CD4-positive, alpha-beta T cell (primary cell): ENCODE results near the gene DNAJB6. TPM values are rescaled to one million over a fixed set of nuclear protein-coding genes. Genes with fewer than 3 reads are reported as not detected.

Experiments used
- ATAC-seq: fragments of 200-7000 bp; cut with Tn5 transposase; one replicate; pipeline ENCODE4 v1.10.0; 2022; ENCODE audit warnings: mild to moderate bottlenecking; ENCODE audit not compliant: poor library complexity
- CTCF ChIA-PET: fragments of 350-600 bp; sonication (Branson Sonifier 250); formaldehyde crosslinking; loops from one replicate; lab custom pipeline; 2021; ENCODE audit warnings: antibody characterized with exemption, inconsistent platforms; lab: Charles Lee
- POLR2A ChIA-PET: fragments of 350-600 bp; sonication (Branson Sonifier 250); formaldehyde crosslinking; loops from one replicate; lab custom pipeline; 2021; ENCODE audit warnings: antibody characterized with exemption, inconsistent platforms; lab: Charles Lee
- DNase-seq, 14 experiments: peaks; one replicate each; pipeline ENCODE4 v3.0.0-alpha.2; 2013 to 2020; ENCODE audit warnings: mixed read lengths in 2 of 14
- H3K27ac ChIP-seq, 2 donors: one replicate each; pipeline versions ENCODE4 v1.5.1 to v1.7.0; 2013; ENCODE audit warnings: low read length in 2 of 2, low read depth in 1 of 2, mild to moderate bottlenecking in 1 of 2
- H3K27me3 ChIP-seq, 2 experiments: 1 replicate in 1 of 2; 2 replicates in 1 of 2; pipeline versions ENCODE4 v1.6.1 to v1.7.0; 2013; ENCODE audit warnings: low read length in 2 of 2, control low read depth in 1 of 2, mild to moderate bottlenecking in 1 of 2, moderate library complexity in 1 of 2; ENCODE audit not compliant: insufficient read depth in 2 of 2, control insufficient read depth in 1 of 2
- H3K36me3 ChIP-seq: one replicate; pipeline ENCODE4 v1.6.1; 2013; ENCODE audit warnings: low read length, control low read depth; ENCODE audit not compliant: insufficient read depth
- H3K4me1 ChIP-seq: one replicate; pipeline ENCODE4 v1.6.1; 2013; ENCODE audit warnings: low read length, control low read depth; ENCODE audit not compliant: insufficient read depth
- H3K4me3 ChIP-seq: one replicate; pipeline ENCODE4 v1.5.1; 2013; ENCODE audit warnings: mild to moderate bottlenecking, low read length, moderate library complexity
- H3K9me3 ChIP-seq, 2 experiments: 1 replicate in 1 of 2; 2 replicates in 1 of 2; pipeline versions ENCODE4 v1.6.1 to v1.7.0; 2013; ENCODE audit warnings: low read length in 2 of 2, mild to moderate bottlenecking in 2 of 2, control low read depth in 1 of 2, moderate library complexity in 1 of 2; ENCODE audit not compliant: control insufficient read depth in 1 of 2, insufficient read depth in 1 of 2
- H3K27ac Mint-ChIP-seq: one replicate; pipeline ENCODE4 v1.8.0; 2020; ENCODE audit warnings: mixed read lengths
- H3K27me3 Mint-ChIP-seq: one replicate; pipeline ENCODE4 v1.8.0; 2021; ENCODE audit warnings: mixed read lengths
- H3K36me3 Mint-ChIP-seq: one replicate; pipeline ENCODE4 v1.8.0; 2021; ENCODE audit warnings: low read depth, mixed read lengths
- H3K4me1 Mint-ChIP-seq: one replicate; pipeline ENCODE4 v1.8.0; 2021; ENCODE audit warnings: low read depth, mixed read lengths
- H3K4me3 Mint-ChIP-seq: one replicate; pipeline ENCODE4 v1.8.0; 2020; ENCODE audit warnings: mild to moderate bottlenecking, mixed read lengths
- H3K9me3 Mint-ChIP-seq: one replicate; pipeline ENCODE4 v1.8.0; 2020; ENCODE audit warnings: mixed read lengths
- CTCF ChIP-seq: fragments of 200-600 bp; IDR thresholded peaks from one replicate; pipeline ENCODE4 v1.8.0; 2022; ENCODE audit warnings: antibody characterized with exemption, mild to moderate bottlenecking
- intact Hi-C, 2 experiments: fragments of 100-400 bp; cut with DNase I in 1 of 2; cut with micrococcal nuclease in 1 of 2; formaldehyde crosslinking; loops; one replicate each; pipeline versions ENCODE4 v1.15.1 to v1.9.0; 2023 to 2025; cut with DNase I, micrococcal nuclease
- total RNA-seq, 174 experiments: library from RNA in 2 of 174; stranded (reverse) in 2 of 174; gene quantifications; one replicate each; pipeline ENCODE4 v1.2.3 and lab custom pipeline; 2021 to 2026

The DNAJB6 gene
- total RNA-seq, 2 experiments from 2014 or later = 232 to 242 TPM

GRCh38 chr7:157335236-157335635, 1.6 kb upstream of the DNAJB6 start:
- peaks cover 25% of the 10 kb centered on the region for H3K36me3 Mint-ChIP-seq
- peaks cover 26% of the 10 kb centered on the region for H3K4me1 Mint-ChIP-seq
- peaks cover 4% of the 10 kb centered on the region for H3K27me3 Mint-ChIP-seq
- Histone ChIP-seq H3K36me3 (no peaks in the 10 kb centered on the region), H3K27ac (no peak overlapping the region), H3K9me3 (no peaks in the 10 kb centered on the region), H3K27me3 (peaks cover 0 to 3% of the 10 kb centered on the region in 2 experiments), H3K4me1 (peaks cover 34% of the 10 kb centered on the region), H3K4me3 (no peak overlapping the region)
- peak overlapping the region; percentile 99 for H3K27ac Mint-ChIP-seq
- CTCF ChIA-PET = no interaction called here
- no peak for ATAC-seq
- no peak for TF ChIP-seq CTCF
- H3K4me3 Mint-ChIP-seq = peak overlapping the region; percentile 98
- no peaks in the 10 kb centered on the region for H3K9me3 Mint-ChIP-seq
- no peak for DNase-seq
- intact Hi-C loops = loop anchor here in 1 of 2 experiments (2.0 to 5.0 kb wide), 2 partner anchors 30 to 52 kb away; no protein-coding TSS in a partner anchor
- POLR2A ChIA-PET = interaction anchor here (1.1 kb wide), 1 partner anchor 33 kb away, joined by 3 read pairs; no protein-coding TSS in a partner anchor

- H3K9me3 Mint-ChIP-seq = no peaks in the 10 kb centered on the region
- H3K27ac Mint-ChIP-seq = peak overlapping the region; percentile 99
- peak overlapping the region; percentile 57 for H3K4me3 ChIP-seq
- ATAC-seq = no peak
- H3K4me3 Mint-ChIP-seq = peak overlapping the region; percentile 98
- no peak for TF ChIP-seq CTCF
- ChIA-PET CTCF (interaction anchor here (1.3 kb wide), 1 partner anchor 51 kb away, joined by 3 read pairs; no protein-coding TSS in a partner anchor), POLR2A (interaction anchor here (0.5 to 4.4 kb wide), 3 partner anchors 10 to 34 kb away, joined by 3 to 38 read pairs (median 3); no protein-coding TSS in a partner anchor)
- intact Hi-C loops = loop anchor here in 1 of 2 experiments (2.0 to 5.0 kb wide), 5 partner anchors 31 to 443 kb away; partner anchors contain the start of genes LMBR1 and NOM1
- no peaks in the 10 kb centered on the region for H3K36me3 ChIP-seq
- H3K4me1 Mint-ChIP-seq = peaks cover 31% of the 10 kb centered on the region
- peaks cover 41% of the 10 kb centered on the region for H3K4me1 ChIP-seq
- H3K9me3 ChIP-seq = no peaks in the 10 kb centered on the region
- peaks cover 27% of the 10 kb centered on the region for H3K36me3 Mint-ChIP-seq
- peaks cover 0 to 3% of the 10 kb centered on the region in 2 experiments for H3K27me3 ChIP-seq
- DNase-seq = peak in 1 of 14 experiments; percentile 36
- peaks cover 4% of the 10 kb centered on the region for H3K27me3 Mint-ChIP-seq
- peak overlapping the region; percentile 85 to 87 for H3K27ac ChIP-seq
Observed at GRCh38 chr7:157335991-157336382, 817 bp upstream of the DNAJB6 start.

GRCh38 chr7:157337316-157338149, 729 bp downstream of the DNAJB6 start:
- H3K4me1 Mint-ChIP-seq = peaks cover 43% of the 10 kb centered on the region
- POLR2A ChIA-PET = interaction anchor here (0.6 to 4.4 kb wide), 11 partner anchors 10 to 444 kb away, joined by 3 to 38 read pairs (median 4); partner anchors contain the start of gene LMBR1

More at GRCh38 chr7:157337316-157338149, 729 bp downstream of the DNAJB6 start:
- Histone ChIP-seq H3K36me3 (no peaks in the 10 kb centered on the region), H3K4me1 (peaks cover 54% of the 10 kb centered on the region), H3K27me3 (no peaks in the 10 kb centered on the region), H3K4me3 (peak overlapping the region; percentile 95), H3K9me3 (no peaks in the 10 kb centered on the region), H3K27ac (peak overlapping the region; percentile 84 to 85)
- Mint-ChIP-seq H3K27ac (peak overlapping the region; percentile 99), H3K36me3 (peaks cover 39% of the 10 kb centered on the region), H3K27me3 (peaks cover 4% of the 10 kb centered on the region), H3K9me3 (no peaks in the 10 kb centered on the region), H3K4me3 (peak overlapping the region; percentile 89)
- TF ChIP-seq CTCF = no peak
- ATAC-seq (peak; percentile 58), DNase-seq (peak; percentile 27 to 81 (median 51))
- intact Hi-C loops = loop anchor here in 1 of 2 experiments (2.0 to 5.0 kb wide), 4 partner anchors 50 to 445 kb away; partner anchors contain the start of genes LMBR1 and NOM1
- CTCF ChIA-PET = interaction anchor here (0.8 to 1.3 kb wide), 3 partner anchors 35 to 388 kb away, joined by 3 to 4 read pairs (median 4); partner anchors contain the start of gene NOM1
